GM19351 (cell line): ENCODE measurements around the gene SLC7A5.

Experiments
- ATAC-seq: cut with Tn5 transposase; IDR thresholded peaks from one replicate; pipeline ENCODE4 v1.9.1; 2021; ENCODE audit warnings: mild to moderate bottlenecking, moderate library complexity; ENCODE audit not compliant: unreplicated experiment

The SLC7A5 gene

DNA sequence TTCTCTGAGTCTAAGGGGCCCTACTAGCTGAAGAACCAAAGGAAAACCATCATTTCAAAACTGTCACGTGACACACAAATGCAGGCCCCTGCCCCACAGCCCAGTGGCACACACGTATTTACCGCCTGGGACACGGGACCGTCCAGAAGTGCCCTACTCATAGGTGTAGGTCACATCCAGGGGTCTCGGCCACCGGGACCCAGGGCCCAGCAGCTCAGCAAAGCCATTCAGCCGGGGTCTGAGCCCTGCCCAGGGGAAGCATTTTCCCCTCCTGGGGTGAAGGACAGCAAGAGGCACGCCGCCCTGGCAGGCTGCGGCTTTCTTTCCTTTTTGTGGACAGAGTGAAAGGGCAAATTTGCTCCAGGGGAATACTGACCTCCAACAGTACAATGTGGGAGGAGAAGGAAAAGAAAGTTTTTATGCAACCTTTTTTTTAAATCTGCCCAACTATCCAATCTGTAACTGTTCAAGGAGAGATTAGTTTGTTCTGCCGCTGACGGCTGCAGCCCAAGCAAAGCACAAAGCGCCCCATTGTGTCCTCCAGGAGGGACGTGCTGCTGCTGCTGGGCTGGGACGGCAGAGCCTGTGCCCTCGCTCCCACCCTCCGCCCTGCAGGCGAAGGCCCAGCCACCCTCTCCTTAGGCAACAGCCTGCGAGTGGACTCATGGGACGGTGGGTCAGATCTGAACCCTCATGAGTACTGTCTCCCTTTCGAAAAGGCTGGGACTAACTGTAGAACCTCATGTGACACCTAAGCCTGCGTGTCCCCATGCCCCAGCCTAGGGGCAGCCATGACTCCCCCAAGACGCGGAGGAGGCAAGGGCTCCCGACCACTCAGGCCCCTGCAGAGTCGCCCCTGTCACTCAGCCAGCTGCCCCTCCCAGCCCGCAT is 21.3 kb downstream of the SLC7A5 start:
- no peak for ATAC-seq

DNA sequence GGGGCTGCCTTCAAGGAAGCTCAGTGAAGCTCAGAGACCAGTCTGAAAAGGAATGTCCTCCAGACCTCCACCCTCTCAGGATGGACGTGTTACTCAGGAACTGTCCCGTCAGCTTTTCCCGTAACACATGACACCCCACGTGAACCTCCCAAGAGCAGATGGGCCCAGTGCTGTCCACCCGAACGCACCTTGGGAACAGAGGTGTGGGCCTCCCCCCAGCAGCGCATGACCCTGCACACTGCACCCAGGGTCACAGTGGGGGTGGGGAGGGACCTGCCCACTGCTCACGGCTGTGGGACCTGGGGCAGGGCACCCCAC is 21.9 kb downstream of the SLC7A5 start:
- no peak for ATAC-seq

DNA sequence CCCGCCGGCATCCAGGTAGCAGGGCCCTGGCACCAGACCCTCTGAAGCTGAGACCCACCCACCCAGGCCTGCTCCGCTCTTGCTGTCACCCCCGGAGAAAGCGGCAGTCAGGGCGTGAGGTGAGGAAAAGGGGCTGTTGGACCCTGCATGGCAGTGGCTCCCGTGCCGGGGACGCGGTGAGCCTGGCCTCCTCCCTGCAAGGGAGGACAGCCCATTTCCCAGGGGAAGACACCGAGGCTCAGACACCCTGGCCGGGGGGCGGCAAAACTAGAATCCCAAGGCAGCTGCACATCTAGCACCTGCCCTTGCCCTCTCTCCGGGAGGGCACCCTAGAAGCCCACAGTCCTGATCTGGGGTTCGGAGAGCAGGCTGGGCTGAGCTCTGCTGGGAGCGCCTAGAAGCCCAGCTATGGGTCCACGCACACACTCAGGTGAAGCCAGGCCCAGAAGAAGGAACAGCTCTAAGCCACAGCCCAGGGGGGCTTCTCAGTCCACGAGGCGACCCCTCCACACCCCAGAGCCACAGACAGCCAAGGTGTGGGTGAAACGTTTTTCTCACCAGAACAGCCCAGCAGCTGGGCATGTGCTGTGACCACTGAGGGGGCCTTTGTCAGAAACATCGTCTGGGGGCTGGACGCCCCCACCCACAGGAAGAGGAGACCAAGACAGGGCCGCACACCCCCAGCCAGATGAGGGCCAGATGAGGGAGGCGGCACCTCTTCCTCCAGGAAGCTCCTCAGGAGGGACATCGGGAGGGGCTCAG is 22.4 kb downstream of the SLC7A5 start:
- ATAC-seq, result no peak

- no peak for ATAC-seq
Observed at GRCh38 chr16:87845807-87846619, 23.3 kb downstream of the SLC7A5 start.

- no peak for ATAC-seq
Observed at GRCh38 chr16:87845213-87845612, 24.1 kb downstream of the SLC7A5 start.

GRCh38 chr16:87844809-87845208 is 24.5 kb downstream of the SLC7A5 start:
- ATAC-seq, result no peak

- ATAC-seq, result no peak
Observed at GRCh38 chr16:87844120-87844733, 25.1 kb downstream of the SLC7A5 start.

- ATAC-seq, result no peak
Observed at GRCh38 chr16:87843678-87844105, 25.6 kb downstream of the SLC7A5 start.

- no peak for ATAC-seq
Observed at GRCh38 chr16:87842209-87842869, 27.0 kb downstream of the SLC7A5 start.

GRCh38 chr16:87841340-87842208 is 27.7 kb downstream of the SLC7A5 start:
- no peak for ATAC-seq

- ATAC-seq, result no peak
Observed at GRCh38 chr16:87840271-87840978, 28.9 kb downstream of the SLC7A5 start.

- ATAC-seq, result no peak
Observed at GRCh38 chr16:87839542-87840270, 29.6 kb downstream of the SLC7A5 start.

GRCh38 chr16:87838643-87839541 is 30.4 kb downstream of the SLC7A5 start:
- no peak for ATAC-seq

DNA sequence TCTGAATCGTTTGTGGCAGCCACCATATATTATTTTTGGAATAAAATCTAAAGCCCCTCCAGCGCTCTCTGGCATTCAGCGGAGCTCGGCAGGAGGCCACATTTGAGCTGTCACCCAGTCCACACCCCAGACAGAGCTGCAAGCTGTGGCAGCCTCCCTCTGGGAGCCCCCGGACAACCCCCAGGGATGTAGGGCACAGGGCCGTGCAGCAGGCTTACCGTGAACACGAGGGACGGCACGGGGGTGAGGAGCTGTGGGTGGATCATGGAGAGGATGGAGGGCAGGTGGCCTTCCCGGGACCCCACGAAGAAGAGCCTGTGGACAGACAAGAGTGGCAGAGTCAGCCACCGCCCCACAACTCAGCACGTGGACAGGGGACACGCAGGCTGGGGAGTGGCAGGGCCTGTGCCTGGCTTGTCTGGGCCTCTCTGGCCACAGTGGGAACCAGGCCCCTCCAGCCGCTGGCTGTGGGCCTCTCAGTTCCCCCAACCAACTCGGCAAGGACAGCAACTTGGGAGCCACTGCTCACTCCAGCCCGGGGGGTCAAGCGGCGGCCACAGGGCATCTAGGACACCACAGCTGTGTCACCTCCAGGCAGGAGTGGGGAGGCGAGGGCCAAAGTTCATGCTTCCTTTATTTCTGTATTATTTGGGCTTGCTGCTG is 31.5 kb downstream of the SLC7A5 start:
- no peak for ATAC-seq

GRCh38 chr16:87836844-87837581 is 32.3 kb downstream of the SLC7A5 start:
- ATAC-seq, result no peak

DNA sequence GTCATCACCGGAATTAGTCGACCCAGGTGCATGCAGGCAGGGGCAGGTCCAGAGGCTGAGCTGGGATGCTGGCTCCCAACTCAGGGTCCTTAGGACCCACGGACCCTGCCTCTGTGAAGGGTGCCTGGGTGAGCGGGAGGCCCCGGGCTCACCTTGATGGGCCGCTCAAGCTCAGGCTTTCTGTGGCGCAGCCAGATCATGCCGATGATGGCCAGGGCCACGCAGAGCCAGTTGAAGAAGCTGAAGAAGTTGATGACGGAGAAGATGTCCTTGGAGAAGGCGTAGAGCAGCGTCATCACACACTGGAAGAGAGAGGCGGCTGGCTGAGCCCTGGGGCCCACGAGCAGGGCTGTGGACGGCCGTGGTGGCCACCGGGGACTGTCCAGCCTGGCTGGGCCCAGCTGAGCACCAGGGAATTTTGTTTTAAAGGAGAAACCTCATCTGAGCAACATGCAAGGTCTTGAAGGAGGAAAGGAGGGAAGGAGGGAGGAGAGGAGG is 32.9 kb downstream of the SLC7A5 start:
- no peak for ATAC-seq
